GM18511 (cell line): ENCODE measurements around the gene COA3.

Experiments used
- ATAC-seq: cut with Tn5 transposase; IDR thresholded peaks from one replicate; pipeline ENCODE4 v1.9.1; 2021; ENCODE audit warnings: mild to moderate bottlenecking, moderate library complexity; ENCODE audit not compliant: unreplicated experiment

COA3 gene

GRCh38 chr17:42818379-42818778 is 19.9 kb upstream of the COA3 start:
- no peak for ATAC-seq

GRCh38 chr17:42817866-42818265 is 19.4 kb upstream of the COA3 start:
- ATAC-seq: no peak

- no peak for ATAC-seq
Measured at GRCh38 chr17:42814633-42815399, 16.3 kb upstream of the COA3 start.

GRCh38 chr17:42809250-42809649 is 10.7 kb upstream of the COA3 start:
- ATAC-seq: no peak

DNA sequence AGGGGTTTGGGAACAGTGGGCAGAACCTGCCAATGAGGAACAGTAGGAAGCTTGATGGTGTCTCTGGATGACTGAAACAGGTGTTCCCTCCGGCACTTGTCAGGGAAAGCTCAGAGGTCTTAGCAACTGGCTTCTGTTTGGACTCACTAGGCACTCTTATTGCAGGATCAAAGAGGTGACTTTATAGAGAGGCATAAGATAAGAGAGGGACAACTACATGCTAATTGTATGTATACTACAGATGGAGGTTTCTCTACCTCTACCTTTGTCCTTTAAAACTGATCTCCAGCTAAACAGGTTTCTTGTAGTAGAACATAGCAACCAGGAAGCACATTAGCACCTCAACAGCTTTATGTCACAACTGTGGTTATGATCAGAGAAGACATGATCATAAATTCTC is 7.7 kb upstream of the COA3 start:
- ATAC-seq: no peak

- no peak for ATAC-seq
Measured at GRCh38 chr17:42804918-42805367, 6.4 kb upstream of the COA3 start.

GRCh38 chr17:42803074-42803883 is 4.8 kb upstream of the COA3 start:
- ATAC-seq: no peak

- no peak for ATAC-seq
Measured at GRCh38 chr17:42798011-42798382, 507 bp downstream of the COA3 start.

DNA sequence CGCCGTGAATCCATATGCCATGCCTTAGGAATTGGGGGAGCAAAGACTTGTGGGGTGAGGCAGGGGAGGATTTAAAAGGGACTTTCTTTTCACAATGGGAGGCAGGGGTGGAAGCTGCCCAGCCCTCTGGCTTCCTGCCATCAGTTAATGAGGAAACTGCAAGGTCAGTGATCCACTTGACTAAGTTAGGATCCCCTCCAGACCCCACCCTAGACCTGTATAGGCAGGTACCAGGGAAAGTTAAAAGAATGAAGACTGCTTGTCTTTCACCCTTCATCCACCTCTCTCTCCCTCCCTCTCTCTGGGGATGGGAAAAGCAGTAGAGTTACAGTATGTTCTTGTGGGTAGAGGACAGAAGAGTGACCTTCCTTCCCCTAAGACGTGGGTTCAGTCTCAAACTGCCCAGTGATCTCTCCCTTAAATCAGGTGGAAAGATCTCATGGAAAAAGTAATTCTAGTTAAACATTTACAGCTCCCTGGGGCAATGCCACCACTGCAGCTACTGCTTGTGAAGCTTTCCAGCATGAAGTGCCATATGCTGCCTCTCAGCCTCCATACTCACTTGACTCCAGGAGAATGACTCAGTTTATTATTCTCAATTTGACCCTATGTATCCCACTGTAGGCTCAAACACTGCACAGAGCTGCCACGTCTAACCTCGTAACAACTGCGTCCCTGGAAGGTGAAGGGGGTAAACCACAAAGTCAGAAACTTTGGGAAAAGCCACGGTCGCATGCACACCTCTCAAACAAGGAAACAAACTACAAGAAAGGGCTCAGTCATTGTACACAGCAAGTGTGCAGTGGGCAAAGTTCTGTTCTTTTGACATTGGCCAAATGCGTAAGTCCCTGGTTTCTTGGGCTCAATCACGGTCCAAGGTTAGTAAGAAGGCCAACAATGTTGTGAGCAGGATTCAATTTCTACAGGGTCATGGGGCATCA is 1.2 kb downstream of the COA3 start:
- ATAC-seq: no peak

DNA sequence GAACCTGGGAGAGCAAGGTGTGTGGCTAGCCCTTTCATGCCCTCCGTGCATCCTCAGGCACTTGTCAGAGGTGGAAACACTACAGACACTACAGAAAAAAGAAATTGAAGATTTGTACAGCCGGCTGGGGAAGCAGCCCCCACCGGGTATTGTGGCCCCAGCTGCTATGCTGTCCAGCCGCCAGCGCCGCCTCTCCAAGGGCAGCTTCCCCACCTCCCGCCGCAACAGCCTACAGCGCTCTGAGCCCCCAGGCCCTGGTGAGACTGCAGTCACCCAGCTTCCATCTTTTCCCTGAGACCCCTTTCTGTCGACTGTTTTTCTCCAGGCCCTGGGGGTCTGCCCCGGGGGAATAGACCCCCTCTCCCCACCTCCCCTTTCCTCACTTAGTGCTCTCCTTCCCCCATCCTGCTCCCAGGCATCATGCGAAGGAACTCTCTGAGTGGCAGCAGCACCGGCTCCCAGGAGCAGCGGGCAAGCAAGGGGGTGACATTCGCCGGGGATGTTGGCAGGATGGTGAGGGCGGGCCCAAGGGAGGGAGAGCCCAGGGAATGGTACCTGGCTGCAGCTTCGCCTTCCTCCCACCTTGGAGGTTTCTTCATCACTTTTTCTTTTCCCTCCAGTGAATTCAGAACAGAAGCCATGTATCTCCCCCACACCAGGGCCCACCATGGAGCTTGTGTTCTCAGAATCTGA is 2.3 kb downstream of the COA3 start:
- ATAC-seq: no peak

DNA sequence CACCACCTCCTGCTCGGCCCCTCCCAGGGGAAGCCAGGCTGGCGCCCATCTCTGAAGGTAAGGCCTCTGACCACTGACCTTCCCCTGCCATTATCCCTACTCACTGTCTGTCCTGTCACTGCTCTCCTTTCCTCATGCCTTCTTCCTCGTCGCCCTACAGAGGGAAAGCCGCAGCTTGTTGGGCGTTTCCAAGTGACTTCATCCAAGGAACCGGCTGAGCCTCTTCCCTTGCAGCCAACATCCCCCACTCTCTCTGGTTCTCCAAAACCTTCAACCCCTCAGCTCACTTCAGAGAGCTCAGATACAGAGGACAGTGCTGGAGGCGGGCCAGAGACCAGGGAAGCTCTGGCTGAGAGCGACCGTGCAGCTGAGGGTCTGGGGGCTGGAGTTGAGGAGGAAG is 3.0 kb downstream of the COA3 start:
- no peak for ATAC-seq

GRCh38 chr17:42795061-42795460 is 3.4 kb downstream of the COA3 start:
- no peak for ATAC-seq

- no peak for ATAC-seq
Measured at GRCh38 chr17:42792545-42792944, 6.0 kb downstream of the COA3 start.

GRCh38 chr17:42791948-42792347 is 6.6 kb downstream of the COA3 start:
- ATAC-seq: no peak

DNA sequence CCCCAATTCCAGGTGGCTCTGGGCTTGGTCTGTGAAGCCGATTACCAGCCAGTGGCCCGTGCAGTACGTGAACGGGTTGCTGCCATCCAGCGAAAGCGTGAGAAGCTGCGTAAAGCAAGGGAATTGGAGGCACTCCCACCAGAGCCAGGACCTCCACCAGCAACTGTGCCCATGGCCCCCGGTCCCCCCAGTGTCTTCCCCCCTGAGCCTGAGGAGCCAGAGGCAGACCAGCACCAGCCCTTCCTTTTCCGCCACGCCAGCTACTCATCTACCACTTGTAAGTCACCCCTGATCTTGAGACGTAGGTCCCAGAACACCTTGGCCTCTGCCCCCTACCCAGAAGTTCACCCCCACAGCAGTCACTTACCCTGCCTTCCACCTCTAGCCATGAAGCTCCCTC is 11.2 kb downstream of the COA3 start:
- no peak for ATAC-seq

- no peak for ATAC-seq
Measured at GRCh38 chr17:42784811-42785592, 13.5 kb downstream of the COA3 start.

GRCh38 chr17:42784409-42784808 is 14.1 kb downstream of the COA3 start:
- no peak for ATAC-seq

- ATAC-seq: no peak
Measured at GRCh38 chr17:42783791-42784138, 14.7 kb downstream of the COA3 start.

- ATAC-seq: no peak
Measured at GRCh38 chr17:42783062-42783790, 15.3 kb downstream of the COA3 start.
